HL-60 (cell line): ENCODE results near the gene INAFM2.

Experiments
- CTCF ChIP-seq: IDR thresholded peaks from one replicate; pipeline ENCODE4 v1.5.1; 2011; ENCODE audit warnings: low read length, control low read depth, inconsistent platforms; ENCODE audit not compliant: insufficient read depth
- REST ChIP-seq: IDR thresholded peaks from 2 replicates; pipeline ENCODE4 v1.6.1; 2012; ENCODE audit warnings: low read depth; ENCODE audit not compliant: insufficient replicate concordance

GRCh38 chr15:40352281-40352901 lies 28.9 kb downstream of the INAFM2 start:
- no peak for TF ChIP-seq REST
- TF ChIP-seq CTCF, result no peak
